Measurements from ENCODE around the gene KCNE4. TPM values are rescaled to one million over a fixed set of nuclear protein-coding genes. Genes with fewer than 3 reads are reported as not detected.
"Not testable (repeated sequence)": the region's sequence is repeated elsewhere in the genome, so short reads cannot be mapped to it uniquely, and the experiment has no call there.

KCNE4 gene
- total RNA-seq, 1 donor from 2014 or later = 7.3 TPM

DNA sequence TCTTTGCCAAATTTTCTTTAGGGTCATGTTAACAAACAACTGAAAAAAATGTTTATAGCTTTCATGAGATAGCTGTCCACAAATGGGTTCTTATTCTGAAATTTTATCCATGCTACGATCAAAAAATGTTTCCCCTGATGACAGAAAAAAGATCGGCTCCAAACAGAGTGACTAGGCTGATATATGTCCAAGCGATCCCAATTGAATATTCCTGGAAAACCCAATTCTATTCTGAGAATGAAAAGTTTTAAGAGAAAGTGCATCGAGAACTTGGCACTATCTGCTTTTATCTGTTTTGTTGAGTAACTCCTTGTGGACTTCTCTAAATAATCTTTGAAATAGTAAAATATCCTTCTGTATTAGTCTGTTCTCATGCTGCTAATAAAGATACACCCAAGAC, 19.1 kb downstream of the KCNE4 start:
- Histone ChIP-seq H3K36me3 (ENCODE audit: control insufficient read depth in 3 of 3, insufficient read depth in 3 of 3, low read length in 3 of 3) (no peaks in the 10 kb centered on the region), H3K4me3 (ENCODE audit: low read length in 3 of 3) (no peak overlapping the region), H3K27ac (ENCODE audit: low read depth, low read length) (no peak overlapping the region), H3K4me1 (ENCODE audit: control insufficient read depth in 3 of 3, insufficient read depth in 3 of 3, low read length in 3 of 3) (no peaks in the 10 kb centered on the region), H3K9ac (ENCODE audit: low read depth in 1 of 3, low read length in 3 of 3) (no peak overlapping the region), H3K9me3 (ENCODE audit: control insufficient read depth in 3 of 3, low read length in 3 of 3) (no peaks in the 10 kb centered on the region), H3K27me3 (ENCODE audit: control insufficient read depth in 3 of 3, insufficient read depth in 3 of 3, low read length in 3 of 3) (no peaks in the 10 kb centered on the region)

GRCh38 chr2:223072826-223073225, 20.8 kb downstream of the KCNE4 start:
- Histone ChIP-seq H3K9ac (ENCODE audit: low read depth in 1 of 3, low read length in 3 of 3) (no peak overlapping the region), H3K4me1 (ENCODE audit: control insufficient read depth in 3 of 3, insufficient read depth in 3 of 3, low read length in 3 of 3) (no peaks in the 10 kb centered on the region), H3K4me3 (ENCODE audit: low read length in 3 of 3) (no peak overlapping the region)

DNA sequence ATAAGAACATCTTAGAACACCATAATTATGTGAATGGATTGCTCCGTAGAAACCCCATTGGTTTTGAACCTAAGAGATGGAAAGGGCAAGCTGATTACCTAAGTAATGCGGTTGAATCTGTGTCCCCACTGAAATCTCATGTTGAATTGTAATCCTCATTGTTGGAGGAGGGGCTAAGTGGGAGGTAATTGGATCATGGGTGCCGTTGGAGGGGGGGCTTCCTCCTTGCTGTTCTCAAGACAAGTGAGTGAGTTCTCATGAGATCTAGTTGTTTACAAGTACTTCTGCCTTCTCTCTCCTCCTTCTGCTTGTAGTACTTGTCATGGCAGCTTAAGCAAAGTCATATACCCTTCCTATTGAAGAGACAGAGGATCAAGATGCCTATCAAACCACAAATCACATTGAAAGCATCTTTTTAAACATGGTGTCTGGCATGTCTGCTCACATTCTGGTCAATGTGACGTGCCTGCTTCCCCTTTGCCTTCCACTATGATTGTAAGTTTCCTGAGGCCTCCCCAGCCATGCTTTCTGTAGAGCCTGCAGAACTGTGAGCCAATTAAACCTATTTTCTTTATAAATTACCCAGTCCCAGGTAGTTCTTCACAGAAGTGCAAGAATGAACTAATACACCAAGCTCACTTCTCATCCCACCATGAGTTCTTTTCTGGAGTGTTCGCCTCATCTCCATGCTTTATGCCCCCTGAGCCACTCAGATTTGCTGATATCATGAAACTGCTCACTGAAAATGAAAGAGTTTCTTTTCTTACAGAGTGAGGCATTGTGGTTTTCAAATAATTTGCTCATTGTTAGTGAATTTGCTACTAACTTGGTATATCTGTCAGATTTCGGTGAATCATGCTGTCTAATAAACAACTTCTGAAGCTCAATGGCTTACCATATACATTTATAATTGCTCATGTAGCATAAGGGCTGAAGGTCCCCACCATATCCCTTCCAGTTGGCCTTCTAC, 23.6 kb downstream of the KCNE4 start:
- Histone ChIP-seq H3K4me1 (ENCODE audit: control insufficient read depth in 3 of 3, insufficient read depth in 3 of 3, low read length in 3 of 3) (no peaks in the 10 kb centered on the region), H3K4me3 (ENCODE audit: low read length in 3 of 3) (no peak overlapping the region), H3K27ac (ENCODE audit: low read depth, low read length) (no peak overlapping the region), H3K9ac (ENCODE audit: low read depth in 1 of 3, low read length in 3 of 3) (no peak overlapping the region), H3K27me3 (ENCODE audit: control insufficient read depth in 3 of 3, insufficient read depth in 3 of 3, low read length in 3 of 3) (no peaks in the 10 kb centered on the region), H3K9me3 (ENCODE audit: control insufficient read depth in 3 of 3, low read length in 3 of 3) (no peaks in the 10 kb centered on the region), H3K36me3 (ENCODE audit: control insufficient read depth in 3 of 3, insufficient read depth in 3 of 3, low read length in 3 of 3) (no peaks in the 10 kb centered on the region)

More at GRCh38 chr2:223072826-223073225, 20.8 kb downstream of the KCNE4 start:
- Histone ChIP-seq H3K36me3 (ENCODE audit: control insufficient read depth in 3 of 3, insufficient read depth in 3 of 3, low read length in 3 of 3) (no peaks in the 10 kb centered on the region), H3K27ac (ENCODE audit: low read depth, low read length) (no peak overlapping the region), H3K27me3 (ENCODE audit: control insufficient read depth in 3 of 3, insufficient read depth in 3 of 3, low read length in 3 of 3) (no peaks in the 10 kb centered on the region), H3K9me3 (ENCODE audit: control insufficient read depth in 3 of 3, low read length in 3 of 3) (no peaks in the 10 kb centered on the region)

- Histone ChIP-seq H3K9me3 (ENCODE audit: control insufficient read depth in 3 of 3, low read length in 3 of 3) (no peaks in the 10 kb centered on the region), H3K4me1 (ENCODE audit: control insufficient read depth in 3 of 3, insufficient read depth in 3 of 3, low read length in 3 of 3) (no peaks in the 10 kb centered on the region), H3K9ac (ENCODE audit: low read depth in 1 of 3, low read length in 3 of 3) (no peak overlapping the region), H3K27me3 (ENCODE audit: control insufficient read depth in 3 of 3, insufficient read depth in 3 of 3, low read length in 3 of 3) (no peaks in the 10 kb centered on the region), H3K36me3 (ENCODE audit: control insufficient read depth in 3 of 3, insufficient read depth in 3 of 3, low read length in 3 of 3) (no peaks in the 10 kb centered on the region), H3K27ac (ENCODE audit: low read depth, low read length) (no peak overlapping the region), H3K4me3 (ENCODE audit: low read length in 3 of 3) (no peak overlapping the region)
Observed at GRCh38 chr2:223076573-223076972, 24.6 kb downstream of the KCNE4 start.

GRCh38 chr2:223078482-223078881, 26.5 kb downstream of the KCNE4 start:
- Histone ChIP-seq H3K4me3 (ENCODE audit: low read length in 3 of 3) (no peak overlapping the region), H3K27ac (ENCODE audit: low read depth, low read length) (no peak overlapping the region), H3K27me3 (ENCODE audit: control insufficient read depth in 3 of 3, insufficient read depth in 3 of 3, low read length in 3 of 3) (no peaks in the 10 kb centered on the region), H3K9me3 (ENCODE audit: control insufficient read depth in 3 of 3, low read length in 3 of 3) (no peaks in the 10 kb centered on the region), H3K9ac (ENCODE audit: low read depth in 1 of 3, low read length in 3 of 3) (no peak overlapping the region), H3K4me1 (ENCODE audit: control insufficient read depth in 3 of 3, insufficient read depth in 3 of 3, low read length in 3 of 3) (no peaks in the 10 kb centered on the region), H3K36me3 (ENCODE audit: control insufficient read depth in 3 of 3, insufficient read depth in 3 of 3, low read length in 3 of 3) (no peaks in the 10 kb centered on the region)

DNA sequence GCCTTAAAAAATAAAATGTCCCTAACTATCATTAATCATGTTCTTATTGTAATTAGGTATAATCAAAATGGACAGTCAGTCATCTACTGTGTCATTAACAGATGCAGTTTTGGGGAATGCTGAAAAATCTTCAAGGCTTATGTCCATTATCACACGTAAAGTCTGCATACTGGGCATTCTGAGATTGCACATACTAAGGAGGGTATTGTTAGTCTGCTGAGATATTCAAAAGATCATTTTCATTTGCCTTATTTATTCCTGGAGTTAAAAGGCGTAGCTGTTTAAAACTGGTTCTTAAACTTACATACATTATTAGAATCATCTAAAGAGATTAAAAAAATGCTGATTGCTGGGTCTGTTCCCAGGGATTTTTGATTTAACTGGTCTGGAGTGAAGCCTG, 27.4 kb downstream of the KCNE4 start:
- H3K9me3 ChIP-seq (ENCODE audit: control insufficient read depth in 3 of 3, low read length in 3 of 3) = no peaks in the 10 kb centered on the region

GRCh38 chr2:223079925-223080324, 27.9 kb downstream of the KCNE4 start:
- Histone ChIP-seq H3K9me3 (ENCODE audit: control insufficient read depth in 3 of 3, low read length in 3 of 3) (no peaks in the 10 kb centered on the region), H3K36me3 (ENCODE audit: control insufficient read depth in 3 of 3, insufficient read depth in 3 of 3, low read length in 3 of 3) (no peaks in the 10 kb centered on the region), H3K4me3 (ENCODE audit: low read length in 3 of 3) (no peak overlapping the region), H3K9ac (ENCODE audit: low read depth in 1 of 3, low read length in 3 of 3) (no peak overlapping the region), H3K27me3 (ENCODE audit: control insufficient read depth in 3 of 3, insufficient read depth in 3 of 3, low read length in 3 of 3) (no peaks in the 10 kb centered on the region), H3K4me1 (ENCODE audit: control insufficient read depth in 3 of 3, insufficient read depth in 3 of 3, low read length in 3 of 3) (peaks cover 0 to under 1% (median 0%) of the 10 kb centered on the region in 3 donors), H3K27ac (ENCODE audit: low read depth, low read length) (no peak overlapping the region)

More for the DNA sequence above, 27.4 kb downstream of the KCNE4 start:
- no peak overlapping the region for H3K4me3 ChIP-seq (ENCODE audit: low read length in 3 of 3)
- H3K4me1 ChIP-seq (ENCODE audit: control insufficient read depth in 3 of 3, insufficient read depth in 3 of 3, low read length in 3 of 3) = no peaks in the 10 kb centered on the region
- no peak overlapping the region for H3K9ac ChIP-seq (ENCODE audit: low read depth in 1 of 3, low read length in 3 of 3)
- H3K27me3 ChIP-seq (ENCODE audit: control insufficient read depth in 3 of 3, insufficient read depth in 3 of 3, low read length in 3 of 3) = no peaks in the 10 kb centered on the region
- H3K27ac ChIP-seq (ENCODE audit: low read depth, low read length) = no peak overlapping the region
- H3K36me3 ChIP-seq (ENCODE audit: control insufficient read depth in 3 of 3, insufficient read depth in 3 of 3, low read length in 3 of 3) = no peaks in the 10 kb centered on the region

GRCh38 chr2:223080790-223081360, 28.9 kb downstream of the KCNE4 start:
- H3K9ac ChIP-seq (ENCODE audit: low read depth in 1 of 3, low read length in 3 of 3); H3K4me3 ChIP-seq (ENCODE audit: low read length in 3 of 3); H3K4me1 ChIP-seq (ENCODE audit: control insufficient read depth in 3 of 3, insufficient read depth in 3 of 3, low read length in 3 of 3); H3K9me3 ChIP-seq (ENCODE audit: control insufficient read depth in 3 of 3, low read length in 3 of 3); H3K27ac ChIP-seq (ENCODE audit: low read depth, low read length); H3K36me3 ChIP-seq (ENCODE audit: control insufficient read depth in 3 of 3, insufficient read depth in 3 of 3, low read length in 3 of 3); H3K27me3 ChIP-seq (ENCODE audit: control insufficient read depth in 3 of 3, insufficient read depth in 3 of 3, low read length in 3 of 3): not testable (repeated sequence)

DNA sequence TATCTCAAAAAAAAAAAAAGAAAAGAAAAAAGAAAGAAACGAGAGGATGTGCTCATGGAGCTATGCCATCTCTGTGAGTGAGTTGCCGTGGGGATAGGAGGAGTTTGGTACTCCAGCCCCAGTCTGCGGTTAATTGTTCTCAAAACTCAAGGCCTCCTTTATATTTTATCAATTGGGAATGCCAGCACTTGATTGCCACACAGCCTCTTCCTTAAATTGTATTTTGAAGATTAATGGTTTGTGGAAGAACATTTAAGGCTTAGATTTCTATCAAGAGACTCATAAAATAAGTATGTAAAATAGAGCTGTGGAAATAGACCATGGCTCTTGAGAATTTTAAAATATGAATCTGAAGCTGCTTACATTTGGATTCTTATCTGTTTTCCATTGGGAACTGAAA, 29.8 kb downstream of the KCNE4 start:
- Histone ChIP-seq H3K4me1 (ENCODE audit: control insufficient read depth in 3 of 3, insufficient read depth in 3 of 3, low read length in 3 of 3) (peaks cover 6 to 14% (median 13%) of the 10 kb centered on the region in 3 donors), H3K9me3 (ENCODE audit: control insufficient read depth in 3 of 3, low read length in 3 of 3) (no peaks in the 10 kb centered on the region), H3K36me3 (ENCODE audit: control insufficient read depth in 3 of 3, insufficient read depth in 3 of 3, low read length in 3 of 3) (no peaks in the 10 kb centered on the region), H3K9ac (ENCODE audit: low read depth in 1 of 3, low read length in 3 of 3) (no peak overlapping the region), H3K27ac (ENCODE audit: low read depth, low read length) (no peak overlapping the region), H3K4me3 (ENCODE audit: low read length in 3 of 3) (no peak overlapping the region), H3K27me3 (ENCODE audit: control insufficient read depth in 3 of 3, insufficient read depth in 3 of 3, low read length in 3 of 3) (no peaks in the 10 kb centered on the region)

DNA sequence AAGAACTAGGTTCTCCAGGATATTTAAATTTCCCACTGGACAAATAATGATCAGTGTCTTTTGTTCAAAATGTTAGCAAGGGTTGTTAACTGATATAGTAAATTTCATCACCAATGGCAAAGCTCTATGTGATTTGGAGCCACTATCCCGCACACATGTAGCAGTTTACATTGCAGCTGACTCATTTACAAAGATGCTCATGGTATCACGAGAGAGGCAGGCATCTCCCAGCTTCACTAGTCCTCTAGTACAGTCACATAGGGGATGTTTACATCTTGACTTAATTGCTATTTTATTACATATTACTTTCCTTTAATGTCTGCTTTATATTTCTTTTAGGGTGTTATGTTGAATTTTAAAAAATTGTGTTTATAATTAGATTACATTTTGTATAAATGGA, 30.7 kb downstream of the KCNE4 start:
- peaks cover 6 to 19% (median 16%) of the 10 kb centered on the region in 3 donors for H3K4me1 ChIP-seq (ENCODE audit: control insufficient read depth in 3 of 3, insufficient read depth in 3 of 3, low read length in 3 of 3)
- H3K27ac ChIP-seq (ENCODE audit: low read depth, low read length) = no peak overlapping the region
- no peak overlapping the region for H3K9ac ChIP-seq (ENCODE audit: low read depth in 1 of 3, low read length in 3 of 3)
- H3K27me3 ChIP-seq (ENCODE audit: control insufficient read depth in 3 of 3, insufficient read depth in 3 of 3, low read length in 3 of 3) = no peaks in the 10 kb centered on the region
- H3K9me3 ChIP-seq (ENCODE audit: control insufficient read depth in 3 of 3, low read length in 3 of 3) = no peaks in the 10 kb centered on the region
- H3K4me3 ChIP-seq (ENCODE audit: low read length in 3 of 3) = no peak overlapping the region
- H3K36me3 ChIP-seq (ENCODE audit: control insufficient read depth in 3 of 3, insufficient read depth in 3 of 3, low read length in 3 of 3) = no peaks in the 10 kb centered on the region
